Jurkat, Clone E6-1 (cell line): ENCODE data around the gene TGFBR1.

Source experiments
- DNase-seq: peaks from one replicate; pipeline ENCODE4 v3.0.0-alpha.2; 2011; ENCODE audit warnings: low read depth, low spot score
- H3K4me3 ChIP-seq: 2 replicates; pipeline ENCODE4 v1.5.1; 2011; ENCODE audit warnings: mild to moderate bottlenecking, low read length, control low read depth, moderate library complexity

Gene TGFBR1

GRCh38 chr9:99197987-99198386 is 93.1 kb downstream of the TGFBR1 start:
- DNase-seq: no peak
- no peak overlapping the region for H3K4me3 ChIP-seq

DNA sequence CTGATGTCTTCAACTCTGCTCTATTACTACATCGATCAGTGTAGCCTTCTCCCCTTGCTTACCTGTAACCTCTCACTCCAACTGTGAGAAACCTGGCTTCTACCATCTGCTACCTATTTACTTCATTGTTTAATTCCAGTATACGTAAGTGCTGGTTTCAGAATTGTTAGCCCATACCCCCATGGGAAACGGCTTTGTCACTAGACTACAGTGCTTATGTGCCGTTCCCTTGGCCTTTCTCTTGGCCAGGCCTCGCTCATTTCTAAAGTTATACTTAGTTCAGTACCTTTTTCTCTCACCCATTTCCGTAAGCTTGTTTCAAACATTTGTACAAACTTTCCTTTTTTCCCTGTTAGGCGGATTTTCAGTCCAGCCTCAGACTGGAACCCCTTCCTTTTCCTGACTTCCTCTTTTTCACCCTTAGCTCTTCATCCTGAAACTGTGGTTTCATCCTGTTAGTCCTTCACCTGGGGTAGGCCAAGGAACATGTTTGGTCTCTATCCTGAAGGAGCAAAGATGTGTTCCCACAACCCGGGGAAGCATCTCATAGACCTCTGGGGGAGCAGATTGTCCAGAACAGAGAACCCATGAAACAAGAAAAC is 95.1 kb downstream of the TGFBR1 start:
- H3K4me3 ChIP-seq: no peak overlapping the region
- DNase-seq: no peak

DNA sequence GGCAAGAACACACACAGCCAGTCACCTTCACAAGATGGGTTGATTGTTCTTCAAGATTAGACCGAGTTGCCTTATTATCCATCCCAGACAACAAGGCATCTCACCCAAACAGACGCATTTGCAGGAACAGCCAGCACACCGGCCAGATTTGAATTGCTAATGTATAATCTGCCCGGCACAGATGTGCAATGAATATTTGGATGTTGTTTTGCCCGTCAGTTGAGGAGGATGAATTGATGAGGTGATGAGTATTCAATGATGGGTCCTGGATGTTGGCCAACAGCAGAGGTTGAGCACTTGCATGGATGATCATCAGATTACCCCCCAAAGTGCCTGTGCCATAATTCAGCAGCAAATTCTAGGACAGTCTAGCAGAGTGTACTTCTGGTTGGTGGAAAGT is 96.7 kb downstream of the TGFBR1 start:
- DNase-seq: no peak
- no peak overlapping the region for H3K4me3 ChIP-seq
